ENCODE data around the gene B3GAT1.

- TF ChIP-seq CTCF (IDR thresholded peaks at IDR 0.05), result no peak
- TF ChIP-seq POLR2A (IDR thresholded peaks at IDR 0.05), result no peak
Observed at GRCh38 chr11:134425413-134425812, 13.4 kb upstream of the B3GAT1 start.

All from breast epithelium (tissue), 3 donors.